RWPE2 (cell line): ENCODE measurements around the gene FNDC3B.
"Not testable (repeated sequence)": the region's sequence is repeated elsewhere in the genome, so short reads cannot be mapped to it uniquely, and the experiment has no call there.

Source experiments
- ATAC-seq: fragments of 200-7000 bp; cut with Tn5 transposase; 3 replicates; pipeline ENCODE4 v1.9.1; 2021; ENCODE audit warnings: low read depth
- DNase-seq: peaks from one replicate; pipeline ENCODE4 v3.0.0-alpha.2; 2020; ENCODE audit warnings: low spot score
- H3K27ac ChIP-seq: fragments of 450-650 bp; 2 replicates; pipeline ENCODE4 v1.5.1; 2017; ENCODE audit warnings: mild to moderate bottlenecking; ENCODE audit not compliant: poor library complexity, severe bottlenecking
- H3K27me3 ChIP-seq: fragments of 250-450 bp; sonication (Bioruptor Pico); 2 replicates; pipeline ENCODE4 v1.5.1; 2021; ENCODE audit warnings: mild to moderate bottlenecking, moderate library complexity; ENCODE audit not compliant: insufficient read depth, poor library complexity, severe bottlenecking
- H3K36me3 ChIP-seq: fragments of 250-450 bp; sonication (Bioruptor Pico); 2 replicates; pipeline ENCODE4 v1.5.1; 2020; ENCODE audit warnings: low read depth, mild to moderate bottlenecking, moderate library complexity
- H3K4me1 ChIP-seq: fragments of 250-450 bp; sonication (Bioruptor Pico); 2 replicates; pipeline ENCODE4 v1.5.1; 2021; ENCODE audit warnings: mild to moderate bottlenecking, moderate library complexity; ENCODE audit not compliant: insufficient read depth, poor library complexity, severe bottlenecking
- H3K4me3 ChIP-seq: fragments of 250-450 bp; sonication (Bioruptor Pico); 2 replicates; pipeline ENCODE4 v1.5.1; 2021; ENCODE audit warnings: mild to moderate bottlenecking, moderate library complexity; ENCODE audit not compliant: severe bottlenecking
- H3K9me3 ChIP-seq: fragments of 250-450 bp; sonication (Bioruptor Pico); 2 replicates; pipeline ENCODE4 v1.5.1; 2021; ENCODE audit warnings: mild to moderate bottlenecking, moderate library complexity; ENCODE audit not compliant: severe bottlenecking
- CTCF ChIP-seq: fragments of 450-650 bp; IDR thresholded peaks from one replicate; pipeline ENCODE4 v1.5.1; 2017; ENCODE audit warnings: mild to moderate bottlenecking, moderate library complexity; ENCODE audit not compliant: poor library complexity, severe bottlenecking

FNDC3B gene

GRCh38 chr3:172238188-172238587 is 198.8 kb downstream of the FNDC3B start:
- DNase-seq (no peak), ATAC-seq (no peak)
- TF ChIP-seq CTCF: no peak
- Histone ChIP-seq H3K27me3 (no peaks in the 10 kb centered on the region), H3K9me3 (peaks cover 9% of the 10 kb centered on the region), H3K4me3 (no peak overlapping the region), H3K27ac (no peak overlapping the region), H3K4me1 (peaks cover 1% of the 10 kb centered on the region), H3K36me3 (peaks cover 53% of the 10 kb centered on the region)

- ATAC-seq (no peak), DNase-seq (no peak)
- Histone ChIP-seq H3K27me3 (no peaks in the 10 kb centered on the region), H3K9me3 (peaks cover 9% of the 10 kb centered on the region), H3K27ac (no peak overlapping the region), H3K36me3 (peaks cover 46% of the 10 kb centered on the region), H3K4me3 (no peak overlapping the region), H3K4me1 (peaks cover 10% of the 10 kb centered on the region)
- TF ChIP-seq CTCF: no peak
Observed at GRCh38 chr3:172239218-172239790, 199.9 kb downstream of the FNDC3B start.

- Histone ChIP-seq H3K27ac (no peak overlapping the region), H3K27me3 (no peaks in the 10 kb centered on the region), H3K4me1 (peaks cover 24% of the 10 kb centered on the region), H3K4me3 (no peak overlapping the region), H3K36me3 (peaks cover 35% of the 10 kb centered on the region), H3K9me3 (peaks cover 9% of the 10 kb centered on the region)
- TF ChIP-seq CTCF: no peak
- ATAC-seq (no peak), DNase-seq (no peak)
Observed at GRCh38 chr3:172241405-172241804, 202.0 kb downstream of the FNDC3B start.

- not testable (repeated sequence) for DNase-seq, H3K27me3 ChIP-seq, H3K4me3 ChIP-seq, H3K9me3 ChIP-seq, ATAC-seq
- Histone ChIP-seq H3K36me3 (peaks cover 41% of the 10 kb centered on the region), H3K4me1 (peaks cover 24% of the 10 kb centered on the region), H3K27ac (peak overlapping the region; percentile 76)
Observed at GRCh38 chr3:172242471-172242870, 203.1 kb downstream of the FNDC3B start.

GRCh38 chr3:172243376-172243775 is 204.0 kb downstream of the FNDC3B start:
- H3K4me1 ChIP-seq: peaks cover 24% of the 10 kb centered on the region
- not testable (repeated sequence) for H3K9me3 ChIP-seq, ATAC-seq, DNase-seq, H3K27me3 ChIP-seq, H3K4me3 ChIP-seq
- peak overlapping the region; percentile 76 for H3K27ac ChIP-seq
- H3K36me3 ChIP-seq: peaks cover 49% of the 10 kb centered on the region

- H3K4me3 ChIP-seq: no peak overlapping the region
- DNase-seq (no peak), ATAC-seq (peak; percentile 97)
- H3K4me1 ChIP-seq: peaks cover 24% of the 10 kb centered on the region
- H3K9me3 ChIP-seq: peaks cover 9% of the 10 kb centered on the region
- H3K36me3 ChIP-seq: peaks cover 53% of the 10 kb centered on the region
- peak overlapping the region; percentile 76 for H3K27ac ChIP-seq
- H3K27me3 ChIP-seq: no peaks in the 10 kb centered on the region
- no peak for TF ChIP-seq CTCF
Observed at GRCh38 chr3:172244011-172244410, 204.6 kb downstream of the FNDC3B start.
